ENCODE results near the gene LIN37.

The LIN37 gene

GRCh38 chr19:35734889-35735288 is 13.5 kb upstream of the LIN37 start:
- WGBS (ENCODE audit: extremely low coverage, insufficient coverage, insufficient read length): no CpG with 5 or more reads among the region's 5 CpGs
- no peak overlapping the region for H3K4ac ChIP-seq (ENCODE audit: low read depth, low read length)
- no peak overlapping the region for H4K8ac ChIP-seq (ENCODE audit: low read depth, low read length)
- H3K27ac ChIP-seq (ENCODE audit: low read depth, low read length): no peak overlapping the region
- no peak overlapping the region for H3K9ac ChIP-seq (ENCODE audit: low read length)
- no peak overlapping the region for H2BK120ac ChIP-seq (ENCODE audit: insufficient read depth, low read length, poor library complexity)
- no peak overlapping the region for H2AFZ ChIP-seq (ENCODE audit: insufficient read depth, low read length, poor library complexity)
- H3K23ac ChIP-seq (ENCODE audit: low read length): no peak overlapping the region
- H3K9me3 ChIP-seq (ENCODE audit: insufficient read depth, low read depth, low read length): no peaks in the 10 kb centered on the region
- H3K4me1 ChIP-seq (ENCODE audit: control insufficient read depth in 1 of 2, insufficient read depth in 2 of 2, low read length in 2 of 2): peaks cover 2 to 3% of the 10 kb centered on the region in 2 experiments
- H3K4me2 ChIP-seq (ENCODE audit: low read length): no peak overlapping the region
- H2AK5ac ChIP-seq (ENCODE audit: low read length): no peak overlapping the region
- H3K27me3 ChIP-seq (ENCODE audit: insufficient read depth, low read length): no peaks in the 10 kb centered on the region
- H2BK12ac ChIP-seq (ENCODE audit: low read length): no peak overlapping the region
- peaks cover 3% of the 10 kb centered on the region for H3K79me1 ChIP-seq (ENCODE audit: low read length)
- H3K36me3 ChIP-seq (ENCODE audit: control insufficient read depth in 1 of 2, insufficient read depth in 2 of 2, low read length in 2 of 2): peaks cover 84 to 87% of the 10 kb centered on the region in 2 experiments
- no peak overlapping the region for H3K18ac ChIP-seq (ENCODE audit: low read length)
- no peaks in the 10 kb centered on the region for H3K79me2 ChIP-seq (ENCODE audit: control insufficient read depth, insufficient read depth, low read length, poor library complexity)
- H4K91ac ChIP-seq (ENCODE audit: low read depth, low read length): no peak overlapping the region
- no peak overlapping the region for H3K14ac ChIP-seq (ENCODE audit: low read length)
- H3K4me3 ChIP-seq (ENCODE audit: low read depth, low read length): no peak overlapping the region
- H2BK5ac ChIP-seq (ENCODE audit: low read depth, low read length, poor library complexity): no peak overlapping the region
- no peak for DNase-seq
- no peak overlapping the region for H4K12ac ChIP-seq (ENCODE audit: low read depth, low read length)

DNA sequence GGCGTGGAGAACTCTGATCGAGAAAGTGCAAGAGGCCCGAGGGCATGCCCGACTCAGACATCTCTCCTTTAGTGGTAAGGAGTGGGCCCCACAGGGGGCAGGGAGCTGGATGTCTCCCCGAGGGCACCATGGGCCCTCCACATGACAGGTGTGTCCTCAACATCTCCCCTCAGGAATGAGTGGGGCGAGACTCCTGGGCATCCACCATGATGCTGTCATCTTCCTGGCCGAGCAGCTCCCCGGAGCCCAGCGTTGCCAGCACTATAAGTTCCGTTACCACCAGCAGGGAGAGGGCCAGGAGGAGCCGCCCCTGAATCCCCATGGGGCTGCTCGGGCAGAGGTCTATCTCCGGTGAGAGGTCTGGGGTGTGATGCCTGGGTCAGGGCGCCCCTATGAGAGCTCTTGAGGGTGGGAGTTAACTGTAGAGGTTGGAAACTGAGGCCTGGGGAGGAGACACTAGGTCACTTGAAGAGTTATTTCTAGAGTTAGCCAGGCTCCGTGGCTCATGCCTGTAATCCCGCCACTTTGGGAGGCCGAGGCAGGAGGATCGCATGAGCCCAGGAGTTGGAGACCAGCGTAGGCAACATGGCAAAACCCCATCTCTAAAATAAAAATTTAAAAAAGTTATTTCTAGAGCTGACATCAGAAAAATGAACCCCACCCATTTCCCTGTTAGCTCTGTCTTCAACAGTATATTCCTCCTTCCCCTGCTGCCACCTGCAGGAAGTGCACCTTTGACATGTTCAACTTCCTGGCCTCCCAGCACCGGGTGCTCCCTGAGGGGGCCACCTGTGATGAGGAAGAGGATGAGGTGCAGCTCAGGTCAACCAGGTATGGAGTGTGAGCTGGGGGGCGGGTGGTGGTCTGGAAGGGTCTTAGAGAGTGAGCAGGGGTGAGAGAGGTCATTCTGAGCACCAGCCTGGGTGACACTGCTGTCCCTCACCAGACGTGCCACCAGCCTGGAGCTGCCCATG is 11.2 kb upstream of the LIN37 start:
- Histone ChIP-seq H3K79me1 (ENCODE audit: low read length) (peaks cover 3% of the 10 kb centered on the region), H3K79me2 (ENCODE audit: control insufficient read depth, insufficient read depth, low read length, poor library complexity) (no peaks in the 10 kb centered on the region), H4K91ac (ENCODE audit: low read depth, low read length) (no peak overlapping the region), H3K4me1 (ENCODE audit: control insufficient read depth in 1 of 2, insufficient read depth in 2 of 2, low read length in 2 of 2) (peaks cover 5% of the 10 kb centered on the region in 2 experiments), H3K18ac (ENCODE audit: low read length) (no peak overlapping the region), H3K9ac (ENCODE audit: low read length) (no peak overlapping the region), H3K4me2 (ENCODE audit: low read length) (no peak overlapping the region), H3K23ac (ENCODE audit: low read length) (no peak overlapping the region), H3K9me3 (ENCODE audit: insufficient read depth, low read depth, low read length) (no peaks in the 10 kb centered on the region), H2BK120ac (ENCODE audit: insufficient read depth, low read length, poor library complexity) (no peak overlapping the region), H4K8ac (ENCODE audit: low read depth, low read length) (no peak overlapping the region), H2BK12ac (ENCODE audit: low read length) (no peak overlapping the region), H2AK5ac (ENCODE audit: low read length) (no peak overlapping the region), H3K27me3 (ENCODE audit: insufficient read depth, low read length) (no peaks in the 10 kb centered on the region), H3K14ac (ENCODE audit: low read length) (no peak overlapping the region), H4K12ac (ENCODE audit: low read depth, low read length) (no peak overlapping the region), H3K36me3 (ENCODE audit: control insufficient read depth in 1 of 2, insufficient read depth in 2 of 2, low read length in 2 of 2) (peaks cover 61 to 64% of the 10 kb centered on the region in 2 experiments), H2BK5ac (ENCODE audit: low read depth, low read length, poor library complexity) (no peak overlapping the region), H3K27ac (ENCODE audit: low read depth, low read length) (no peak overlapping the region), H3K4ac (ENCODE audit: low read depth, low read length) (no peak overlapping the region), H2AFZ (ENCODE audit: insufficient read depth, low read length, poor library complexity) (no peak overlapping the region), H3K4me3 (ENCODE audit: low read depth, low read length) (no peak overlapping the region)
- WGBS (ENCODE audit: extremely low coverage, insufficient coverage, insufficient read length): no CpG with 5 or more reads among the region's 22 CpGs
- no peak for DNase-seq

DNA sequence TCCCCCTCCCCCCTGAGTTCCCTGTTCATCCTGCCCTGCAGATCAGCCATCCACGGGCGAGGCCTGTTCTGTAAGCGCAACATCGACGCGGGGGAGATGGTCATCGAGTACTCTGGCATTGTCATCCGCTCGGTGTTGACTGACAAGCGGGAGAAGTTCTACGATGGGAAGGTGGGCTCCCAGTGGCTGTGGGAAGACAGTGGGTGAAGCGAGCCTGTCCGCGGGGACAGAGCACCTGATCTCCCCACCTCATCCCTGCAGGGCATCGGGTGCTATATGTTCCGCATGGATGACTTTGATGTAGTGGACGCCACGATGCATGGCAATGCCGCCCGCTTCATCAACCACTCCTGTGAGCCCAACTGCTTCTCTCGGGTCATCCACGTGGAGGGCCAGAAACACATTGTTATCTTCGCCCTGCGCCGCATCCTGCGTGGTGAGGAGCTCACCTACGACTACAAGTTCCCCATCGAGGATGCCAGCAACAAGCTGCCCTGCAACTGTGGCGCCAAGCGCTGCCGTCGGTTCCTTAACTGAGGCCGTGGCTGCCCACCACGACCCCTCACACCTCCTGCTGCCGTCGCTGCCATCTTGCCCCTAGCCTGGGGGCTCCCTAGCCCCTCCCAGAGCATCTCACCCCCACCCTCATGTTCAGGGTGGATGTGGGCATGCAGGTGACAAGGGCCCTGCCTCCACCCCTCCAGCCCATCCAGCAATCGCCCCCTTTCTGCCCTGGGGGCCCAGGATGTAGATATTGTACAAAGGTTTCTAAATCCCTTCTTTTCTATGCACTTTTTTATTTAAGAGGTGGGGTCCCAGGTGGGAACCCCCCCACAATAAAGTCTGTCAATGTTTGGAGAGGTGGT is 10.1 kb upstream of the LIN37 start:
- no CpG with 5 or more reads among the region's 37 CpGs for WGBS (ENCODE audit: extremely low coverage, insufficient coverage, insufficient read length)
- Histone ChIP-seq H4K8ac (ENCODE audit: low read depth, low read length) (no peak overlapping the region), H3K9ac (ENCODE audit: low read length) (no peak overlapping the region), H3K79me1 (ENCODE audit: low read length) (peaks cover 3% of the 10 kb centered on the region), H3K27me3 (ENCODE audit: insufficient read depth, low read length) (no peaks in the 10 kb centered on the region), H3K9me3 (ENCODE audit: insufficient read depth, low read depth, low read length) (no peaks in the 10 kb centered on the region), H3K18ac (ENCODE audit: low read length) (no peak overlapping the region), H3K23ac (ENCODE audit: low read length) (no peak overlapping the region), H3K79me2 (ENCODE audit: control insufficient read depth, insufficient read depth, low read length, poor library complexity) (no peaks in the 10 kb centered on the region), H2BK5ac (ENCODE audit: low read depth, low read length, poor library complexity) (no peak overlapping the region), H3K4me3 (ENCODE audit: low read depth, low read length) (no peak overlapping the region), H4K91ac (ENCODE audit: low read depth, low read length) (no peak overlapping the region), H4K12ac (ENCODE audit: low read depth, low read length) (no peak overlapping the region), H2AFZ (ENCODE audit: insufficient read depth, low read length, poor library complexity) (no peak overlapping the region), H2AK5ac (ENCODE audit: low read length) (no peak overlapping the region), H3K4me2 (ENCODE audit: low read length) (no peak overlapping the region), H3K27ac (ENCODE audit: low read depth, low read length) (no peak overlapping the region), H2BK12ac (ENCODE audit: low read length) (no peak overlapping the region), H3K36me3 (ENCODE audit: control insufficient read depth in 1 of 2, insufficient read depth in 2 of 2, low read length in 2 of 2) (peaks cover 53 to 58% of the 10 kb centered on the region in 2 experiments), H2BK120ac (ENCODE audit: insufficient read depth, low read length, poor library complexity) (no peak overlapping the region), H3K4me1 (ENCODE audit: control insufficient read depth in 1 of 2, insufficient read depth in 2 of 2, low read length in 2 of 2) (peaks cover 5% of the 10 kb centered on the region in 2 experiments), H3K4ac (ENCODE audit: low read depth, low read length) (no peak overlapping the region), H3K14ac (ENCODE audit: low read length) (no peak overlapping the region)
- DNase-seq: no peak

DNA sequence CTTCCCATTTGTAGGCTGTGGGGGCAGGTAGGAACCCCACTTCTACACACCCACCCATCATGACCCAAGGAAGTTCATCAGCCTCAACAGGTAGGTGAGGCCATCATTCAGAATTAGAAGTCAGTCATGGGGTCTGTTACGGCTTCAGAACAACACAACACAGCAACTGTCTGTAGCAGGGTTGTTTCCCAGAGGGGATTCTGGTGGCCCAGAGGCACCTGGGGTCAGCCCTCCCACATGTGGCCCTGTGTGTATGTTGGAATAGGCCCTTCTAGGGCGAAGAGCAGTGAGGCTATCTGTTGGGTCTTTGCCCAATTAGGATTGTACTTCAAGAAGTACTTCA is 9.5 kb upstream of the LIN37 start:
- Histone ChIP-seq H3K36me3 (ENCODE audit: control insufficient read depth in 1 of 2, insufficient read depth in 2 of 2, low read length in 2 of 2) (peaks cover 50 to 52% of the 10 kb centered on the region in 2 experiments), H3K27me3 (ENCODE audit: insufficient read depth, low read length) (no peaks in the 10 kb centered on the region), H3K4me3 (ENCODE audit: low read depth, low read length) (no peak overlapping the region), H3K9me3 (ENCODE audit: insufficient read depth, low read depth, low read length) (no peaks in the 10 kb centered on the region), H4K8ac (ENCODE audit: low read depth, low read length) (no peak overlapping the region), H3K23ac (ENCODE audit: low read length) (no peak overlapping the region), H4K91ac (ENCODE audit: low read depth, low read length) (no peak overlapping the region), H3K27ac (ENCODE audit: low read depth, low read length) (no peak overlapping the region), H2BK120ac (ENCODE audit: insufficient read depth, low read length, poor library complexity) (no peak overlapping the region), H3K4me1 (ENCODE audit: control insufficient read depth in 1 of 2, insufficient read depth in 2 of 2, low read length in 2 of 2) (peaks cover 5% of the 10 kb centered on the region in 2 experiments), H3K14ac (ENCODE audit: low read length) (no peak overlapping the region), H2AK5ac (ENCODE audit: low read length) (no peak overlapping the region), H3K79me1 (ENCODE audit: low read length) (peaks cover 3% of the 10 kb centered on the region), H4K12ac (ENCODE audit: low read depth, low read length) (no peak overlapping the region), H3K4ac (ENCODE audit: low read depth, low read length) (no peak overlapping the region), H3K9ac (ENCODE audit: low read length) (no peak overlapping the region), H3K4me2 (ENCODE audit: low read length) (no peak overlapping the region), H3K79me2 (ENCODE audit: control insufficient read depth, insufficient read depth, low read length, poor library complexity) (no peaks in the 10 kb centered on the region), H2BK12ac (ENCODE audit: low read length) (no peak overlapping the region), H3K18ac (ENCODE audit: low read length) (no peak overlapping the region), H2BK5ac (ENCODE audit: low read depth, low read length, poor library complexity) (no peak overlapping the region), H2AFZ (ENCODE audit: insufficient read depth, low read length, poor library complexity) (no peak overlapping the region)
- WGBS (ENCODE audit: extremely low coverage, insufficient coverage, insufficient read length): no CpG with 5 or more reads among the region's 2 CpGs
- no peak for DNase-seq
